Measurements from ENCODE around the gene SLC10A7. TPM values are rescaled to one million over a fixed set of nuclear protein-coding genes. Genes with fewer than 3 reads are reported as not detected.

The SLC10A7 gene
- total RNA-seq, 1 donor: 9.0 TPM

DNA sequence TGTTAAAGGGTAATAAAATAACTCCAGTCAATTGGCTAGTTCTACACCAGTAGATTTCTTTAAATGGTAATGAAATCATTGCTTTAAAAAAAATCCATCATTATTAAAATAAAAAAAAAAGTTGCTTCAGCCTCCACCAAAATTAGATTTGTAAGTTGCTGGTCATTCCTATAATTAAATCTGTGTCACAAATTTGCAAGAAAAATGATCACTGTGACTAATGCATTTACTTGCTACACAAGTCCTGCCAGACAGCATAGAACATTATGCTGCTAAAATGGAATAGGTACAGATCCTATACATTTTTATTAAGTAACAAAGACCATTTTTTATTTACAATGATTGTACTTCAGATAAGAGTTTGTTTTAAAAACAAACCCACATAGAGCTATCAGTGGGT is 85.8 kb downstream of the SLC10A7 start:
- no peaks in the 10 kb centered on the region for H3K9me3 ChIP-seq (ENCODE audit: low read depth, low read length)
- DNase-seq (ENCODE audit: insufficient read length, low spot score, missing footprints): no peak
- H3K79me2 ChIP-seq (ENCODE audit: insufficient read depth, low read length): no peaks in the 10 kb centered on the region
- H3K4me1 ChIP-seq (ENCODE audit: insufficient read depth, low read length): peaks cover 3% of the 10 kb centered on the region
- no peaks in the 10 kb centered on the region for H3K27me3 ChIP-seq (ENCODE audit: insufficient read depth, low read length)
- no peak overlapping the region for H3K27ac ChIP-seq (ENCODE audit: low read depth, low read length)
- H2AFZ ChIP-seq (ENCODE audit: low read length): no peak overlapping the region
- no peaks in the 10 kb centered on the region for H3K36me3 ChIP-seq (ENCODE audit: insufficient read depth, low read length)
- TF ChIP-seq, protein P1, sequence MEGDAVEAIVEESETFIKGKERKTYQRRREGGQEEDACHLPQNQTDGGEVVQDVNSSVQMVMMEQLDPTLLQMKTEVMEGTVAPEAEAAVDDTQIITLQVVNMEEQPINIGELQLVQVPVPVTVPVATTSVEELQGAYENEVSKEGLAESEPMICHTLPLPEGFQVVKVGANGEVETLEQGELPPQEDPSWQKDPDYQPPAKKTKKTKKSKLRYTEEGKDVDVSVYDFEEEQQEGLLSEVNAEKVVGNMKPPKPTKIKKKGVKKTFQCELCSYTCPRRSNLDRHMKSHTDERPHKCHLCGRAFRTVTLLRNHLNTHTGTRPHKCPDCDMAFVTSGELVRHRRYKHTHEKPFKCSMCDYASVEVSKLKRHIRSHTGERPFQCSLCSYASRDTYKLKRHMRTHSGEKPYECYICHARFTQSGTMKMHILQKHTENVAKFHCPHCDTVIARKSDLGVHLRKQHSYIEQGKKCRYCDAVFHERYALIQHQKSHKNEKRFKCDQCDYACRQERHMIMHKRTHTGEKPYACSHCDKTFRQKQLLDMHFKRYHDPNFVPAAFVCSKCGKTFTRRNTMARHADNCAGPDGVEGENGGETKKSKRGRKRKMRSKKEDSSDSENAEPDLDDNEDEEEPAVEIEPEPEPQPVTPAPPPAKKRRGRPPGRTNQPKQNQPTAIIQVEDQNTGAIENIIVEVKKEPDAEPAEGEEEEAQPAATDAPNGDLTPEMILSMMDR (IDR thresholded peaks at IDR 0.05; ENCODE audit: extremely low read depth, low read depth, low read length): no peak
- no peak overlapping the region for H3K4me2 ChIP-seq (ENCODE audit: insufficient read depth, low read length)
- no peaks in the 10 kb centered on the region for H4K20me1 ChIP-seq (ENCODE audit: insufficient read depth, low read length)
- H3K4me3 ChIP-seq (ENCODE audit: insufficient read depth, low read length): no peak overlapping the region

DNA sequence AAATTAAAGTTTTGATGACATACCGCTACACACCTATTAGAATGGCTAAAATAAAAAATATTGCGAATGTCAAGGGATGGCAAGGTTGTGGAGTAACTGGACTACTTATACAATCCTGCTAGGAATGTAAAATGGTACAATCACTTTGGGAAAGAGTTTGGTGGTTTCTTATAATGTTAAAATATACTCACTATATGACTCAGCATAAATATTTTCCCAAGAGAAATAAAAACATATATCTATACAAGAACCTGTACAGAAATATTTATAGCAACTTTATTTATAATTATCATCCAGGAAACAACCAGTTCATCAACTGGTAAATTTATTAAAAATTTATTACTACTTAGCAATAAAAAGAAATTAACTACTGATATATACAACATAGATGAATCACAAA is 89.7 kb downstream of the SLC10A7 start:
- H3K4me1 ChIP-seq (ENCODE audit: insufficient read depth, low read length): peaks cover 3% of the 10 kb centered on the region
- H3K36me3 ChIP-seq (ENCODE audit: insufficient read depth, low read length): no peaks in the 10 kb centered on the region
- no peak overlapping the region for H3K27ac ChIP-seq (ENCODE audit: low read depth, low read length)
- H3K4me2 ChIP-seq (ENCODE audit: insufficient read depth, low read length): no peak overlapping the region
- no peaks in the 10 kb centered on the region for H3K79me2 ChIP-seq (ENCODE audit: insufficient read depth, low read length)
- TF ChIP-seq, protein P1 (IDR thresholded peaks at IDR 0.05; ENCODE audit: extremely low read depth, low read depth, low read length): no peak
- no peak for DNase-seq (ENCODE audit: insufficient read length, low spot score, missing footprints)
- H3K9me3 ChIP-seq (ENCODE audit: low read depth, low read length): no peaks in the 10 kb centered on the region
- H3K4me3 ChIP-seq (ENCODE audit: insufficient read depth, low read length): no peak overlapping the region
- no peak overlapping the region for H2AFZ ChIP-seq (ENCODE audit: low read length)
- H4K20me1 ChIP-seq (ENCODE audit: insufficient read depth, low read length): no peaks in the 10 kb centered on the region
- no peaks in the 10 kb centered on the region for H3K27me3 ChIP-seq (ENCODE audit: insufficient read depth, low read length)

DNA sequence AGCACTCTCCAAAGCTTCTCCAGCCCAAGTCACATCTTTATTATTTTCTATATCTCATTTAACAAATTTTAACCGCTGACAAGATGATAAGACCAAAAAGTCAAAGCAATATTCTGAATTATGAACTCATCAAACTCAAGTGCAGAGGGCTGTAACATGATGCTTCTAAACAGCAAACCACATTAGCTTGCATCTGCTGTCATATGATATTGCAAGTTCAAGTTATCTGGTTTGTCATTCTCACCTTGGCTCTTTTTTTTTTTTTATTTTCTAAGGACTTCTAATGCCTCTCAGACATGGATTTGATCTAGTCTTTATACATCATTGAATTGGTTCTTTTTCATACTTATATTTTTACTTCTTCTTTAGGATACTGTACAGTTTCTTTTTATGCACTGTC is 93.4 kb downstream of the SLC10A7 start:
- H3K27ac ChIP-seq (ENCODE audit: low read depth, low read length): no peak overlapping the region
- no peaks in the 10 kb centered on the region for H3K79me2 ChIP-seq (ENCODE audit: insufficient read depth, low read length)
- H3K4me1 ChIP-seq (ENCODE audit: insufficient read depth, low read length): no peaks in the 10 kb centered on the region
- H3K27me3 ChIP-seq (ENCODE audit: insufficient read depth, low read length): no peaks in the 10 kb centered on the region
- TF ChIP-seq, protein P1 (IDR thresholded peaks at IDR 0.05; ENCODE audit: extremely low read depth, low read depth, low read length): no peak
- H4K20me1 ChIP-seq (ENCODE audit: insufficient read depth, low read length): no peaks in the 10 kb centered on the region
- no peak overlapping the region for H3K4me2 ChIP-seq (ENCODE audit: insufficient read depth, low read length)
- no peak overlapping the region for H2AFZ ChIP-seq (ENCODE audit: low read length)
- H3K36me3 ChIP-seq (ENCODE audit: insufficient read depth, low read length): no peaks in the 10 kb centered on the region
- no peaks in the 10 kb centered on the region for H3K9me3 ChIP-seq (ENCODE audit: low read depth, low read length)
- DNase-seq (ENCODE audit: insufficient read length, low spot score, missing footprints): no peak
- no peak overlapping the region for H3K4me3 ChIP-seq (ENCODE audit: insufficient read depth, low read length)

DNA sequence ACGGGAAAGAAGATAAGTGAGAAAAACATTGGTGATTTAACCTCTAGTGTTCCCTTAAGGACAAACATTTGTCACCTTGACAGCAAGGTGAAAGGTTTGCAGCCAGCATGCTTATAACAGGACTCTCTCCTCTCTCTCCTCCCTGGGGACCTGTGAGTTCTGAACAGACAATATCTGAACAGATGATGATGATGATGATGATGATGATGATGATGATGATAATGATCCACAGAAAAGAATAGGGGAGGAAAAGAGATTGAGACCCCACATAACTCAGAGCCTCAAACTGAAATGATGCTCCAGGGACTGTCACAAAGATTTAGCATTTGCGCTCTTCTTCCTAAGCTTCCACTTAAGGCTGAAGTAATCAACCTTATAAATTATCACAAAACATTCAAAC is 103.9 kb downstream of the SLC10A7 start:
- Histone ChIP-seq H3K27ac (ENCODE audit: low read depth, low read length) (no peak overlapping the region), H3K4me1 (ENCODE audit: insufficient read depth, low read length) (no peaks in the 10 kb centered on the region), H2AFZ (ENCODE audit: low read length) (no peak overlapping the region), H3K36me3 (ENCODE audit: insufficient read depth, low read length) (no peaks in the 10 kb centered on the region), H4K20me1 (ENCODE audit: insufficient read depth, low read length) (no peaks in the 10 kb centered on the region), H3K27me3 (ENCODE audit: insufficient read depth, low read length) (no peaks in the 10 kb centered on the region), H3K4me2 (ENCODE audit: insufficient read depth, low read length) (no peak overlapping the region), H3K4me3 (ENCODE audit: insufficient read depth, low read length) (no peak overlapping the region), H3K79me2 (ENCODE audit: insufficient read depth, low read length) (no peaks in the 10 kb centered on the region), H3K9me3 (ENCODE audit: low read depth, low read length) (no peaks in the 10 kb centered on the region)
- TF ChIP-seq, protein P1 (IDR thresholded peaks at IDR 0.05; ENCODE audit: extremely low read depth, low read depth, low read length): no peak
- DNase-seq (ENCODE audit: insufficient read length, low spot score, missing footprints): no peak
